Iris pigment epithelial cell (primary cell): ENCODE results near the gene KNTC1.
A peak's percentile ranks its signal among the peaks of the same experiment; 100 is the strongest.
"Not testable (repeated sequence)": the region's sequence is repeated elsewhere in the genome, so short reads cannot be mapped to it uniquely, and the experiment has no call there.

Experiments
- DNase-seq: peaks from one replicate; pipeline ENCODE4 v3.0.0-alpha.2; 2011; ENCODE audit warnings: low read depth

The KNTC1 gene

GRCh38 chr12:122513028-122513427 is 14.0 kb upstream of the KNTC1 start:
- not testable (repeated sequence) for DNase-seq

DNA sequence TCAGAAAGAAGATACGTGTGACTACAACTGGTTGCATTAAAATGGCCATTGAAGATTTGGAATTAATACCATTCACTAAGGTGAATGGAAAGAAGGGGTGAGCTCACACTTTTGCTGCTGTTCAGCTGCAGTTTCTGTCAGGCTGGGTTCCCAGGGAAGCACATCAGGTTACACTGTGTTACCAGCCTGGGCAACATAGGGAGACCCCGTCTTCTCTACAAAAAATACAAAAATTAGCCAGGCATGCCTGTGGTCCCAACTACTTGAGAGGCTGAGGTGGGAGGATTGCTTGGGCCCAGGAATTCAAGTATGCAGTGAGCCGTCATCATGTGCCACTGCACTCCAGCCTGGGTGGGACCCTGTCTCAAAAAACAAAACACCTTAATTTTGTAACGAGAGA is 13.4 kb upstream of the KNTC1 start:
- no peak for DNase-seq

GRCh38 chr12:122515275-122515674 is 11.8 kb upstream of the KNTC1 start:
- no peak for DNase-seq

DNA sequence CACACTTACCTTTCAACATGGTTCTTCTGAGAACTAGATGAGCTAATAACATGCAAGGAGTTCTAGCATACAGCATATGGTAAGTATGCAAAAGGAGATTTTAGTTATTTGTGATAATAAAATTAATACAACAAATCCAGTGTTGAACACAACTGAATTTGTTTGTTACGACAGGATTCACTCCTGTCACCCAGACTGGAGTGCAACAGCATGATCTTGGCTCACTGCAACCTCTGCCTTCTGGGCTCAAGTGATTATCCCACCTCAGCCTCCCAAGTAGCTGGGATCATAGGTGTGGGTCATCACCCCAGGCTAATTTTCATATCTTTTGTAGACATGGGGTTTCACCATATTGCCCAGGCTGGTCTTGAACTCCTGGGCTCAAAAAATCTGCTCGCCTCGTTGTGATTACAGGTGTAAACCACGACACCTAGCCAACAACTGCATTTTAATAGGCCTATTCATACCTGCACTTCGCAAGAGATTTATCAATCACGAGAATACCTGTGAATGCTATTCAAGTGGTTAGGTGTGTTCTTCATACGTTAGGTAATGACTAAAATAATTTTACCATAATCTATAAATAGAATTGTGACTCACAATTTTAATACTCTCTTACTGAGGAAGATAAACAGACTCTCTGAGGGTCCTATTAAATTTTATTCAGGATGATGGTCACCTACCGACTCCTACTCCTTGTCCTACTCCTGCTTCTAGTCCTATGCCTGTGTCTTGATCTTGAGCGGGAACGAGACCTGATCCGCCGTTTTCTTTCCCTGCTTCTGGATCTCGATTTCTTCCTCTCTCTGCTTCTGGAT is 10.3 kb upstream of the KNTC1 start:
- no peak for DNase-seq

- DNase-seq, result peak; percentile 99
These were observed 9.2 kb upstream of the KNTC1 start for GRCh38 chr12:122517877-122518276.

DNA sequence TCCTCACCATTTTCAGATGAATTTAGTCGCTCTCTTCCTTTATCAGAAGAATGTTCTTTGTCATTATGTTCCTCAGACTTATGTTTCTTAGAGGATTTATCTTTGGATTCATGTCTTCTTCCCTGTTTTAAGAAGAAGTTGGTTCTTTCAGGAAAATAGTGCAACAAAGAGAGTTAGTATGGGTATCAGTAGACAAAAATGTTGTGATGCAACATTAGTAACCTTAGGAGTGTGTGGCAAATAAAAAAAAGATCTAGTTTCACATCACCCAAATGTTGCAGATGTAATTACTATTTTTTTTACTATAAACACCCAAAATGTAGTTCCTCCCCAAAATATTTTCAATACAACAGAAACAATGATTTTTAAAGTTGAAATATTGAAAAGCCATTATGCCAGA is 8.1 kb upstream of the KNTC1 start:
- DNase-seq, result no peak

- DNase-seq, result no peak
These were observed 7.6 kb upstream of the KNTC1 start for GRCh38 chr12:122519418-122519817.

- no peak for DNase-seq
These were observed 6.4 kb upstream of the KNTC1 start for GRCh38 chr12:122520676-122521075.

DNA sequence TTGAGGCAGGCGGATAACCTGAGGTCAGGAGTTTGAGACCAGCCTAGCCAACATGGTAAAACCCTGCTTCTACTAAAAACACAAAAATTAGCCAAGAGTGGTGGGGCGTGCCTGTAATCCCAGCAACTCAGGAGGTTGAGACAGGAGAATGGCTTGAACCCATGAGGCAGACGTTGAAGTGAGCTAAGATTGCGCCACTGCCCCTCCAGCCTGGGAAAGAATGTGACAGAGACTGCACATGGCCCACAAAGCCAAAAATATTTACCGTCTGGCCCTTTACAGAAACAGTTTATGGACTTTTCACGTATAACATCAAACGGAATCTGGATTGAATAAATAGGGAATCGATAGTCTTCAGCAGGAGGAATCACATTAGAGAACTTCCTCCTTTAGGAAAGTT is 3.8 kb upstream of the KNTC1 start:
- peak; percentile 87 for DNase-seq

GRCh38 chr12:122523846-122524718 is 3.0 kb upstream of the KNTC1 start:
- DNase-seq, result peak; percentile 18

DNA sequence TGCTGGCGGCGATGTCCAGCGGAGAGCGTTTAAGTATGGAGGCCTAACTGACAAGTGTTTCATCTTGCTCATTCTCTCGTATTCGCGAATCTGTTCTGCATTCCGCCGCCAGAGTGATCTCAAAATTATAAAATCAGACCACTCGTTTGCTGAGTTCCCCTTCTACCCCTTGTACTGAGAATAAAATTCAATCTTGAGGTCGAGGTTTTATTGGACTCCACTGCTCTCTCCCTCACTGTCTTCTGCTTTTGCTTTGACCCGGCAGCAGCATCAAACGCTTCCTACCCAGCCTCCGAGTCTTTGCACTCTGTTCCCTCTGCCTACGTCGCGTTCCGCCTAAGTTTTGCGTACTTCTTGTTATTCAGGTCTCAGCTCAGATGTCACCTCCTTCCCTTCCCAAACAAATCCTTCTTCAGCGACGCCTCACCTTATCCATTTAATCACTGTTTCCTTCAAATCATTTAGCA is 462 bp downstream of the KNTC1 start:
- peak; percentile 30 for DNase-seq

- no peak for DNase-seq
These were observed 1.5 kb downstream of the KNTC1 start for GRCh38 chr12:122528582-122528981.

GRCh38 chr12:122528992-122529391 is 1.9 kb downstream of the KNTC1 start:
- no peak for DNase-seq

DNA sequence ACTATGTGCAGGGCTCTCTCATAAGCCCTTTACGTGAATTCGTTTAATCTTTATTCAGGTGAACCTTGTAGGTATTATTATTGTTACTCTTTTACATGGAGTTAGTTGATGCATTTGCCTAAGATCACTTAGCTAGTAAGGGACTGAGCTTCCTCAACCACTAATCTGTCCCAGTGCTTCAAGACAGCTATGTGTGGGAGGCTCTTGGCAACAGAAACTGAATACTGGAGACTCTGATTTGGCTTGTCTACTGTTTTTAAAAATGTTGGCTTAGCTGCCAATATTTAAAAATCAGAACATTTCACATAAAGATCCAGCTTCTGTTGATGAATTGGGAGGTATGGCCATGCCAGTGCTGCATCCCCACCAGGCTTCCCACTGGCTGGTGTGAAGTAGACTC is 6.8 kb downstream of the KNTC1 start:
- peak; percentile 54 for DNase-seq

- no peak for DNase-seq
These were observed 10.0 kb downstream of the KNTC1 start for GRCh38 chr12:122537021-122537420.

GRCh38 chr12:122538496-122538895 is 11.4 kb downstream of the KNTC1 start:
- no peak for DNase-seq

GRCh38 chr12:122544537-122544936 is 17.5 kb downstream of the KNTC1 start:
- DNase-seq, result no peak

GRCh38 chr12:122545855-122546254 is 18.8 kb downstream of the KNTC1 start:
- DNase-seq, result no peak

DNA sequence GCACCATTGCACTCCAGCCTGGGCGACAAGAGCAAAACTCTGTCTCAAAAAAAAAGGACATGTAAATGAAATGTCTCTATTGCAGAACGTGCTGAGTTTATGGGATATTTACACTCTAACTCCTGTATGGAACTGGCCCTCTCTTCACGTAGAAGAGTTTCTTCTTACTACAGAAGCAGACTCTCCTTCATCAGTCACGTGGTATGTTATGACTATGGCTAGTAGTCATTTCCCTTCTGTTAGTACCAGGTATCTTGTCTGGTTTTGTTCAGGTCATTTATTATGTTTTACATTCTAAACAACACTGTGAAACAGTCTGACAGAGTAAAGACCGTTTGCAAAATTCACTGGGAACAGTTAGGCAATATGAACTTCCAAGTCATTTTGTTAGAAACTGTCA is 20.3 kb downstream of the KNTC1 start:
- peak; percentile 30 for DNase-seq

GRCh38 chr12:122558745-122559641 is 31.9 kb downstream of the KNTC1 start:
- DNase-seq, result no peak

- no peak for DNase-seq
These were observed 33.1 kb downstream of the KNTC1 start for GRCh38 chr12:122560138-122560537.

- DNase-seq, result no peak
These were observed 36.3 kb downstream of the KNTC1 start for GRCh38 chr12:122563361-122563760.
